ENCODE measurements around the gene SHISAL2A.
A peak's percentile ranks its signal among the peaks of the same experiment; 100 is the strongest.

SHISAL2A gene

DNA sequence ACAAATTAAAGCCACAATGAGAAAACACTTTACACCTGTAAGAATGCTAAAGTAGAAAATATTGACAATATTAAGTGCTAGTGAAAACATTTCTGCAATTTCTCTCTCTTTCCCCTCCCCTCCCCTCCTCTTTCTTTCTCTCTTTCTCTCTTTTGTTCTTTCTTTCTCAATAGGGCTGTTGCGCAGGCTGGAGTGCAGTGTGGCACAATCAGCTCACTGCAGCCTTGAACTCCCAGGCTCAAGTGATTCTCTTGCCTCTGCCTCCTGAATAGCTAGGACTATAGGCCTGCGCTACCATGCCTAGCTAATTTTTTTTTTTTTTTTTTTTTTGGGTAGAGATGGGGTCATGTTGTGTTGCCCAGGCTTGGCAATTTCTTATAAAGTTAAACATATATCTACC lies 5.9 kb upstream of the SHISAL2A start:
- FAIRE-seq (no peak), DNase-seq (ENCODE audit: insufficient read length) (no peak)
- TF ChIP-seq POLR2A (IDR thresholded peaks at IDR 0.05; ENCODE audit: low read depth, low read length) (no peak), POLR2AphosphoS5 (IDR thresholded peaks at IDR 0.05; ENCODE audit: low read depth, low read length) (no peak), TAF1 (IDR thresholded peaks at IDR 0.05; ENCODE audit: borderline replicate concordance, low read depth, low read length) (no peak)

- FAIRE-seq (no peak), DNase-seq (ENCODE audit: insufficient read length) (no peak)
- no peak for TF ChIP-seq POLR2AphosphoS5 (IDR thresholded peaks at IDR 0.05; ENCODE audit: low read depth, low read length)
- TF ChIP-seq TAF1 (IDR thresholded peaks at IDR 0.05; ENCODE audit: borderline replicate concordance, low read depth, low read length), result no peak
- no peak for TF ChIP-seq POLR2A (IDR thresholded peaks at IDR 0.05; ENCODE audit: low read depth, low read length)
Observed at GRCh38 chr1:52628614-52629324, 4.2 kb upstream of the SHISAL2A start.

- TF ChIP-seq POLR2A (IDR thresholded peaks at IDR 0.05; ENCODE audit: low read depth, low read length) (no peak), TAF1 (IDR thresholded peaks at IDR 0.05; ENCODE audit: borderline replicate concordance, low read depth, low read length) (no peak), POLR2AphosphoS5 (IDR thresholded peaks at IDR 0.05; ENCODE audit: low read depth, low read length) (no peak)
- FAIRE-seq, result no peak
- DNase-seq (ENCODE audit: insufficient read length), result no peak
Observed at GRCh38 chr1:52629325-52629643, 3.7 kb upstream of the SHISAL2A start.

- TF ChIP-seq TAF1 (IDR thresholded peaks at IDR 0.05; ENCODE audit: borderline replicate concordance, low read depth, low read length) (no peak), POLR2A (IDR thresholded peaks at IDR 0.05; ENCODE audit: low read depth, low read length) (no peak), POLR2AphosphoS5 (IDR thresholded peaks at IDR 0.05; ENCODE audit: low read depth, low read length) (no peak)
- FAIRE-seq (no peak), DNase-seq (ENCODE audit: insufficient read length) (no peak)
Observed at GRCh38 chr1:52629667-52630066, 3.3 kb upstream of the SHISAL2A start.

DNA sequence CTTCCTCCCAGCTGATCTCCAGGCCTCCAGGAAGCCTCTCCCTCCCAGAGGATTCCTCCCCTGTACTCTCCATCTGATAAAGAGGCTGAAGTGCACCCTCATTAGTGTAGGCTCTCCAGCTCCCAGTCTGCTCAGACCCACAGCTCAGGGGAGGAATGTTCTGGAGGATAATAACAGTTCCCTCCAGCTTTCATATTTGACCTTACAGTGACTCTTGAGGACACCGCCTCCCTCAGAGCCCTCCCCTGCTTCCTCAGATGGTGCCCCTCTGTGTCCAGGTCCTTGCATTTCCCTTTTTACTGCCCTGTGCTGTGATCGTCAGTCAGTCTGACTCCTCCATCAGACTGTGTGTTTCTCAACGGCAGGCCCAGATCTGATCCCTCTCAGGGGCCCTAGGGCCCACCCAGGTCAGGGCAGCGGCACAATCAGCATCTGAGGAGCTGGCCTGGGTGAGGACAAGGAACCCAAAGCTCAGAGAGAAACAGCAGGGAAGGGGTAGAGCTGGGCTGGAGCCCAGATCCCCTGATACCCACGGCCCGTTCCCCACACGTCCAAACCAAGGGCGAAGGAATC lies 1.1 kb upstream of the SHISAL2A start:
- TF ChIP-seq POLR2A (IDR thresholded peaks at IDR 0.05; ENCODE audit: low read depth, low read length), result no peak
- TF ChIP-seq TAF1 (IDR thresholded peaks at IDR 0.05; ENCODE audit: borderline replicate concordance, low read depth, low read length), result no peak
- TF ChIP-seq POLR2AphosphoS5 (IDR thresholded peaks at IDR 0.05; ENCODE audit: low read depth, low read length), result no peak
- DNase-seq (ENCODE audit: insufficient read length) (no peak), FAIRE-seq (no peak)

DNA sequence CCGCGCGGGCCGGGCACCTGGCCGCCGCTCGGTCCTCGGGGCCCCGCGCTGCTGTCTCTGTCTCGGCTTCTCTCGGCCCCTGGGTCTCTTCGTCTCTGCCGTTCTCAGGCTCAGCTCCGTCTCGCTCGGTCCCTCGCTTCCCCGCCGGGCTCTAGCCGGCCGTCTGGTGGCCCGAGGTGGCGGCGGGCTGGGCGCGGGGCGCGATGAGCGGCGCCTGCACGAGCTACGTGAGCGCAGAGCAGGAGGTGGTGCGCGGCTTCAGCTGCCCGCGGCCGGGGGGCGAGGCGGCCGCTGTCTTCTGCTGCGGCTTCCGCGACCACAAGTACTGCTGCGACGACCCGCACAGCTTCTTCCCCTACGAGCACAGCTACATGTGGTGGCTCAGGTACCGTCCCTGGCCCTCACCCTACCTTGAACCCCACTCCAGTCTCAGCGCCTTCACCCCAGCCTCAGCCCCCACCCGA lies 355 bp downstream of the SHISAL2A start:
- no peak for TF ChIP-seq TAF1 (IDR thresholded peaks at IDR 0.05; ENCODE audit: borderline replicate concordance, low read depth, low read length)
- TF ChIP-seq POLR2AphosphoS5 (IDR thresholded peaks at IDR 0.05; ENCODE audit: low read depth, low read length), result no peak
- no peak for TF ChIP-seq POLR2A (IDR thresholded peaks at IDR 0.05; ENCODE audit: low read depth, low read length)
- DNase-seq (ENCODE audit: insufficient read length) (peak; percentile 31), FAIRE-seq (peak; percentile 79)

- FAIRE-seq (no peak), DNase-seq (ENCODE audit: insufficient read length) (no peak)
- no peak for TF ChIP-seq POLR2A (IDR thresholded peaks at IDR 0.05; ENCODE audit: low read depth, low read length)
- no peak for TF ChIP-seq POLR2AphosphoS5 (IDR thresholded peaks at IDR 0.05; ENCODE audit: low read depth, low read length)
- no peak for TF ChIP-seq TAF1 (IDR thresholded peaks at IDR 0.05; ENCODE audit: borderline replicate concordance, low read depth, low read length)
Observed at GRCh38 chr1:52634111-52634510, 1.1 kb downstream of the SHISAL2A start.

DNA sequence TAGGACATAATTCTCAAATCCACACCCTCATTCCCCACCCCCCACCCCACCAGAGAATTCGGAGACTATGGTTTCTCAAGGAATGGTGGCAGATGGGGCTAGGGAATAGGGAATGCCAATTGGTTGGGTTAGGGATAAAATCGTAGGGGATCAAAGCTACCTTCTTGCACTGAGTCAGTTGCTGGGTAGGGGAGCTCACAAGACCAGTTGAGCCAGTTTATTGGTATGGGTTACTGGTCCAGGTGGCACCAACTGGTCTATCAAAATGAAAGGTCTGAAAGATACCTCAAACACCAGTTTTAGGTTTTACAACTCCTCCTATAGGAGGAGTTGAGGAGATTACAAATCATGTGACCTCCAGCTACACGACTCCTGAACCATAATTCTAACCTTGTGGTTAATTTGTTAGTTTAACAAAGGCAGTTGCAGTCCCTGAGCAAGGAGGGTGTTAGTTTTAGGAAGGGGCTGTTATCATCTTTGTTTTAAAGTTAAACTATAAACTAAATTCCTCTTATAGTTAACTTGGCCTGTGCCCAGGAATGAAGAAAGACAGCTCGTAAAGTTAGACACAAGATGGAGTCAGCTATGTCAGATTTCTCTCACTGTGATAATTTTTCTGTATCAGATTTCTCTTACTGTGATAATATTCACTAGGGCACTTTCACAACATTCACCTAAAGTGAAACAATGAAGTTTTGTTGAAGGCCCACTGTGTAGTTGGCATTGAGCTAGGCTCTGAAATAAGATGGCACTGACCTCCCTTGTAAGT lies 2.5 kb downstream of the SHISAL2A start:
- no peak for TF ChIP-seq POLR2A (IDR thresholded peaks at IDR 0.05; ENCODE audit: low read depth, low read length)
- TF ChIP-seq POLR2AphosphoS5 (IDR thresholded peaks at IDR 0.05; ENCODE audit: low read depth, low read length), result no peak
- TF ChIP-seq TAF1 (IDR thresholded peaks at IDR 0.05; ENCODE audit: borderline replicate concordance, low read depth, low read length), result no peak
- DNase-seq (ENCODE audit: insufficient read length) (no peak), FAIRE-seq (peak; percentile 36)

DNA sequence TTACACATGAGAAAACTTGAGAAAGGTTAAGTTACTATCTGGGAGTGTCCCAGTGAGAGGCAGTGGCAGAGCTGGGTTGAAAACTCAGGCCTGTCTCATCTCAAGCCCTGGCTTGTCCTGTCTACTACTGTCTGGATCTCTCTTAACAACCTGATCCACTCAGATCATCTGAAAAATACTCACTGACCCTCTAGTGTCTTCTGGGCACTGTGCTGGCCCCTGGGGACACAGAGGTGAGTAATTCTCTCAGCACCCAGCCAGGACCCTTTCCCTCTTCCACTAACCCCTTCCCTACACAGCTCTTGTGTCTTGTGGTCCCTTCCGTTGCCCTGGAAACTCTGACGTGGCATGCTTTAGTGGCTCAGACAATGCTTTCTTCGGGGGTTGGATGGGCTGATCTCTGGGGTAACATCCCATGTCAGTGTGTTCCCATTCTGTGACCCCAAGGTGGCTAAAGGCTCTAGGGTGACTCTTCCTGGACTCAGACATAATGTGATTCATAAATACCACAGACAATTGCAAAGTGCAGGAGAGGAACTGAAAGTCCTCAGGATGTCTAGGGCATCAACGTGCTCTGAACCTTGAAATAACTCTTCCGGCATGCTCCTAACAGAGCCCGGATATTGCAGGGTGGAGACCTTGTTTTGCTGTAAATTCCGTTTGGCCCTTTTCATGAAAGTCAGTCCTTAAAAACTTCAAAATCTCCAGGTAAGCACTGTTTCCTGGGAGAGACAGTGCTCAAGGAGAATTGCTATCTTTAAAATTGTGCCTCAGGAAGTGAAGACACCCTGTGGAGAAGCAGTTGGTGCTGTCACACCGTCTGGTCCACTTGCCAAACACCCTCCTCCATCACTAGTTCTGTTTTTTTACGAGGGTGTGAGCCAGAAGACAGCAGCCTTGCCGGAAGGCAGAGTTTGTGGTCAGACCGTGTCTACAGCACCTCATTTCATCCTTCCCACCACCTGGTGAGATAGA lies 4.0 kb downstream of the SHISAL2A start:
- peak; percentile 46 for DNase-seq (ENCODE audit: insufficient read length)
- peak; percentile 97 for FAIRE-seq
- no peak for TF ChIP-seq TAF1 (IDR thresholded peaks at IDR 0.05; ENCODE audit: borderline replicate concordance, low read depth, low read length)
- peak; percentile 39; the same call in 1 of the 2 replicates for TF ChIP-seq POLR2A (IDR thresholded peaks at IDR 0.05; ENCODE audit: low read depth, low read length)

GRCh38 chr1:52637946-52638345 lies 5.0 kb downstream of the SHISAL2A start:
- FAIRE-seq (no peak), DNase-seq (ENCODE audit: insufficient read length) (no peak)
- no peak for TF ChIP-seq TAF1 (IDR thresholded peaks at IDR 0.05; ENCODE audit: borderline replicate concordance, low read depth, low read length)
- no peak for TF ChIP-seq POLR2A (IDR thresholded peaks at IDR 0.05; ENCODE audit: low read depth, low read length)
- TF ChIP-seq POLR2AphosphoS5 (IDR thresholded peaks at IDR 0.05; ENCODE audit: low read depth, low read length), result no peak

- DNase-seq (ENCODE audit: insufficient read length) (no peak), FAIRE-seq (no peak)
- no peak for TF ChIP-seq TAF1 (IDR thresholded peaks at IDR 0.05; ENCODE audit: borderline replicate concordance, low read depth, low read length)
- no peak for TF ChIP-seq POLR2AphosphoS5 (IDR thresholded peaks at IDR 0.05; ENCODE audit: low read depth, low read length)
- TF ChIP-seq POLR2A (IDR thresholded peaks at IDR 0.05; ENCODE audit: low read depth, low read length), result no peak
Observed at GRCh38 chr1:52640697-52641096, 7.7 kb downstream of the SHISAL2A start.
